Muscle of back (tissue), 11 donors: ENCODE measurements around the gene IMPACT. TPM values are rescaled to one million over a fixed set of nuclear protein-coding genes. Genes with fewer than 3 reads are reported as not detected.

Source experiments
- DNase-seq, 3 donors: peaks; one replicate each; pipeline versions ENCODE4 v3.0.0 to v3.0.0-alpha.2; 2013
- polyA plus RNA-seq, 10 donors: library from polyadenylated mRNA; unstranded; fragments of 120-200 nt; gene quantifications; one replicate each; pipeline ENCODE4 v1.2.1, GENCODE V29; 2013; ENCODE audit not compliant: insufficient read length in 10 of 10

The IMPACT gene
- polyA plus RNA-seq, 10 donors = 32.9 to 47.1 (median 38.2) TPM

DNA sequence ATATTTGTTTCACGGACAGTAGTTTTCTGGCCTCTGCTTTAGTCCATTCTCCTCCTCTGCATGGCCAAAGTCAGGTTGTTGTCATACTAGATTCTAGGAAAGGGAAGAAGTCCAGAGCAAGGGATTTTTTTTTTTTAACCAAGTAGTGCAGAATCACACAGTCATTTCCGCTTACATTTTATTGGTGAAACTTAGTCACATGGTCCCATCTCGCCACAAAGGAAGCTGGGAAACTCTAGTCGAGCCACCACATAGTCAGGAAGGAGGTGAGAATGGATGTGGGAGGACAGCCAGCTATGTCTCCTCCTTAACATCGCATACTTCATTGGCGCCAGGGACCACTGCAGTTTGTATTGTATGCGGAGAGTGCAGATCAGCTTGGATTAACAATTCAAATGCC, 44.3 kb downstream of the IMPACT start:
- DNase-seq = no peak

- no peak for DNase-seq
Observed at GRCh38 chr18:24472591-24472990, 46.1 kb downstream of the IMPACT start.

DNA sequence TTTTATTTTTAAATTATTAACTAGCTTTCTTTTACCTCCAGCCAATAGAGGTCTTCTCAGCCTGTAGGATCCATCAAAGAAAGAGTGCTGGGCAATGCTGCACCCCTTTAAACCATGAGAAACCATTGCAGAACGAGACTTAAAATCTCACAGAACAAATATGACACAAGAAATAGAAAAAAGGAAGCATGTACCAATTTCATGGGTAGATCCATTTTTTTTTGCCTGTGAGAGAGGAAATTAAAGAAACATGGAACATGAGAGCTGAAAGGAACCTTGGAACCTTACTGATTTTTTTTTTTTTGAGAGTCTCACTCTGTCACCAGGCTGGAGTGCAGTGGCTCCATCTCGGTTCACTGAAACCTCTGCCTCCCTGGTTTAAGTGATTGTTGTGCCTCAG, 47.9 kb downstream of the IMPACT start:
- DNase-seq = no peak

GRCh38 chr18:24475926-24476589, 49.6 kb downstream of the IMPACT start:
- DNase-seq = no peak

GRCh38 chr18:24479371-24479770, 52.9 kb downstream of the IMPACT start:
- no peak for DNase-seq

- DNase-seq = no peak
Observed at GRCh38 chr18:24482821-24483220, 56.4 kb downstream of the IMPACT start.

DNA sequence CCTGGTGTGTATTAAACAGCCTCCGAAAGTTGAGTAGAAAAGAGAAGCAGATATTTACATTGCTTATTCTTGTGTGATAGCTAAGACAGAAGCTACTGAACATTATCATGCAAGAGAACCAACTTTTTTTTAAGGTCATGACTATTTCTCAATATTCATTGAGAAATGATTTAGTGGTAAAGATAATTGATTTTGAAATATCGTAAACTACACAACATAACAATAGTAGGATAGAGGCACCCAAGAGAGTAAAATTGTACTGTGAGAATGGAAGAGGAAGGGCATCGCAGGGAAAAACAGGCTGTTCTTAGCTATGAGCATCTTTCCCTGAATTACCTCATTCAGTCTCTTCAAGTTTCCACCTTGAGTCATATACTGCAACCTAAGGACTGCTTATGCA, 59.2 kb downstream of the IMPACT start:
- DNase-seq = no peak

DNA sequence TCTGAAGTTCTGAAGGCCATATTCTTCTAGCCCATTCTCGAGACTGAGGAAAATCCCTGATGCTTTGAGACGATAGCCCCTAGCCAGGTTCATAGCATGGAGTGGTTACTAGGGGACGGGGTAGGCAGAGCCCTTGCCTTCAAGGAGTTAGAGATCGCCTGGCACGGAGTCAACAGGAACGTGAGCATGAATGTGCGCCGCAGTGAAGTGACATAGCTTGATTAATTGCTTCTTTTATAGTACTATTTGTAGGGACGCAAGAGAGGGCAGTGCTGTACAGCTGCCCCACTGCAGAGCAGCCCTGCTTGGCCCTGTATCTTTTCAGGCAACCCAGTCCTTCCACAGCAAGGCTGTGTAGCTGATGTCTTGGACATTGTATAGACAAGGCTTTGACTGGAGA, 60.2 kb downstream of the IMPACT start:
- no peak for DNase-seq

GRCh38 chr18:24488824-24489493, 62.5 kb downstream of the IMPACT start:
- DNase-seq = peak; percentile 38 to 75 (median 53)

- DNase-seq = no peak
Observed at GRCh38 chr18:24490539-24490938, 64.1 kb downstream of the IMPACT start.

- no peak for DNase-seq
Observed at GRCh38 chr18:24491927-24492834, 65.7 kb downstream of the IMPACT start.

DNA sequence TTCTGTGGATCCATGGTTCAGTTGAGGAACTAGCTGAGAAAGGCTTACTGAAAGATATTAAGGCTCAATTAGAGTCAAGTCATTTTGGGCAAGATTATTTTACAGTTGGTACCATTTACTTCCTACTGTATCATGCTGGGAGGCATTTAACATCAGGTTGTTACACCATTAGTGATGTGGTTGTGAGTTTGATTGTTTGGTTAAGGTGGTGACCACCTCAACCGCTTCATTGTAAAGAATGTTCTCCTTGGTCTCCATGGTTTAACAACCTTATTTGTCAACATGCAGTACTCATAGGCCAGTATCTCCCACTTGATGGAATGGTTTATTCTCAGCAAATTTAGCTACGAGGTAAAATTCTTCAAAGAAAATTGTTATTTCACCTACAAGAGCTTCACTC, 68.1 kb downstream of the IMPACT start:
- no peak for DNase-seq

GRCh38 chr18:24497031-24497754, 70.7 kb downstream of the IMPACT start:
- DNase-seq = peak; percentile 56 to 78 (median 75)

- peak; percentile 68 to 82 (median 78) for DNase-seq
Observed at GRCh38 chr18:24499814-24500213, 73.3 kb downstream of the IMPACT start.

DNA sequence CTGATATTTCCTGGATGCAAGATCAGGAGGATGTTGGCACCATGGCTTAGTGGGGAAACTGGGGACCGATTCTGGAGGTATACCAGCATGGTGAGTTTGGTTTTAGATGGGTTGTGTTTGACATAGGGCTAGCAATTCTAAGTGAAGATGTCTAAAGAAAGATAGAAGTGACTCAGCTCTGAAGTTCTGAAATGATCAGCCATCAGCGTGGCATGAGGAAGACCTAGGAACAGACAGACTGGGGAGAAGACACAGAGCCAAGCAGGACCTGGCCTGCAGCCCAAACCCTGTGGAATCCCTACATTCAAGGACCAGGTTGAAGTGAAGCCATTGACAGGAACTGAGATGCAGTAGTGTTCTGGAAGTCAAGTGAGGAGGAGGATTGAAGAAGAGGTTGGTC, 73.7 kb downstream of the IMPACT start:
- peak in 1 of 3 donors; percentile 8 for DNase-seq

DNA sequence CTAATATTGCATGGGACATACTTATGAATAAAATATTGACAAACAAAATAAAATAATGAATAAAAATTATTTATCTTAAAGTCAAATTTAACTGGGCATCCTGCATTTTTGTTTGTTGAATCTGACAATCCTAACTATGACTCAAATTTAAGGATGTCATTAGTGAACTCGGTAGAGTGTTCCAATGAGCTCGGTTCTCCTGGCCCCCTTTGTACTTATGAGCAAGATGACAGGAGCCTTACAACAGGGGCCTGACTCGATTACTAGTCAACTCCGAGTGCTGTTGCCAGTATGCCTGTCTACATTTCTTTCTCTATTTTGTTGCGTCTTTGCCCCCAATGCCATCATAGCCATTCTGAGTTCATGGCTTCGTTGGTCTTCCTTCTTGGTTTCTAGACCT, 74.3 kb downstream of the IMPACT start:
- no peak for DNase-seq

- DNase-seq = no peak
Observed at GRCh38 chr18:24502667-24503523, 76.4 kb downstream of the IMPACT start.
